T-cell (primary cell): ENCODE data around the gene BMPR2. TPM values are rescaled to one million over a fixed set of nuclear protein-coding genes. Genes with fewer than 3 reads are reported as not detected.
"Not testable (repeated sequence)": the region's sequence is repeated elsewhere in the genome, so short reads cannot be mapped to it uniquely, and the experiment has no call there.

ENCODE experiments used
- ATAC-seq, 4 experiments: fragments of 200-7000 bp in 3 of 4; fragments of 150-1000 bp in 1 of 4; cut with Tn5 transposase; replicated peaks in 1 of 4; 1 replicate in 3 of 4; 2 replicates in 1 of 4; pipeline ENCODE4 v1.10.0; 2021; ENCODE audit warnings: moderate library complexity in 3 of 4, mild to moderate bottlenecking in 2 of 4, moderate number of reproducible peaks in 1 of 4
- CTCF ChIA-PET, 2 donors: fragments of 300-600 bp; sonication (Branson Sonifier 250); formaldehyde crosslinking; loops; one replicate each; lab custom pipeline; 2022; ENCODE audit warnings: antibody characterized with exemption in 2 of 2; lab: Charles Lee
- POLR2A ChIA-PET, 2 donors: fragments of 300-600 bp; sonication (Branson Sonifier 250); formaldehyde crosslinking; loops; one replicate each; lab custom pipeline; 2022; ENCODE audit warnings: antibody characterized with exemption in 2 of 2; lab: Charles Lee
- DNase-seq, 35 experiments: peaks; one replicate each; pipeline versions ENCODE4 v3.0.0 to v3.0.0-alpha.2; 2013 to 2023
- H3K27ac ChIP-seq: one replicate; pipeline ENCODE4 v1.5.1; 2013; ENCODE audit warnings: low read length
- H3K27me3 ChIP-seq, 2 experiments: replicated peaks in 1 of 2; 1 replicate in 1 of 2; 2 replicates in 1 of 2; pipeline versions ENCODE4 v1.6.1 to v1.7.0; 2013; ENCODE audit warnings: low read length in 1 of 2, mixed read lengths in 1 of 2; ENCODE audit not compliant: control insufficient read depth in 2 of 2, insufficient read depth in 2 of 2; ENCODE audit errors: extremely low read depth in 1 of 2
- H3K36me3 ChIP-seq, 2 donors: 1 replicate in 1 of 2; 2 replicates in 1 of 2; pipeline versions ENCODE4 v1.6.1 to v1.7.0; 2013; ENCODE audit warnings: low read length in 1 of 2; ENCODE audit not compliant: control insufficient read depth in 2 of 2, insufficient read depth in 1 of 2; ENCODE audit errors: extremely low read depth in 1 of 2
- H3K4me1 ChIP-seq, 2 experiments: 1 replicate in 1 of 2; 2 replicates in 1 of 2; pipeline versions ENCODE4 v1.6.1 to v1.7.0; 2013; ENCODE audit warnings: low read length in 2 of 2, mixed read lengths in 1 of 2; ENCODE audit not compliant: insufficient read depth in 2 of 2, control insufficient read depth in 1 of 2; ENCODE audit errors: extremely low read depth in 1 of 2
- H3K4me3 ChIP-seq, 2 donors: 1 replicate in 1 of 2; 2 replicates in 1 of 2; pipeline versions ENCODE4 v1.5.1 to v1.7.0; 2013; ENCODE audit warnings: mild to moderate bottlenecking in 2 of 2, low read length in 1 of 2, moderate library complexity in 1 of 2; ENCODE audit not compliant: control insufficient read depth in 1 of 2; ENCODE audit errors: extremely low read depth in 1 of 2
- H3K9me3 ChIP-seq: 2 replicates; pipeline ENCODE4 v1.7.0; 2013
- H3K27ac Mint-ChIP-seq, 2 donors: one replicate each; pipeline ENCODE4 v1.8.0; 2020 to 2021; ENCODE audit warnings: mild to moderate bottlenecking in 2 of 2, mixed read lengths in 2 of 2
- H3K27me3 Mint-ChIP-seq, 2 donors: one replicate each; pipeline ENCODE4 v1.8.0; 2021 to 2022; ENCODE audit warnings: mixed read lengths in 2 of 2
- H3K36me3 Mint-ChIP-seq: one replicate; pipeline ENCODE4 v1.8.0; 2021; ENCODE audit warnings: mixed read lengths
- H3K4me1 Mint-ChIP-seq, 3 donors: one replicate each; pipeline ENCODE4 v1.8.0; 2020 to 2022; ENCODE audit warnings: mixed read lengths in 3 of 3, mild to moderate bottlenecking in 1 of 3
- H3K4me3 Mint-ChIP-seq, 3 donors: one replicate each; pipeline ENCODE4 v1.8.0; 2020 to 2022; ENCODE audit warnings: mild to moderate bottlenecking in 3 of 3, mixed read lengths in 3 of 3, moderate library complexity in 3 of 3
- H3K9me3 Mint-ChIP-seq, 3 donors: one replicate each; pipeline ENCODE4 v1.8.0; 2020 to 2022; ENCODE audit warnings: mixed read lengths in 3 of 3
- WGBS: methylation state at CpG from one replicate; pipeline ENCODE4 v1.1.5; 2013; ENCODE audit warnings: missing lambda C conversion rate; ENCODE audit not compliant: insufficient coverage; 5-methylcytosine and 5-hydroxymethylcytosine counted together
- total RNA-seq, 35 experiments: library from RNA in 6 of 35; stranded (reverse) in 6 of 35; fragments of 120-200 nt in 1 of 35; gene quantifications; one replicate each; pipeline versions ENCODE4 v1.2.1 to v1.2.4 and lab custom pipeline; 2013 to 2026

BMPR2 gene
- total RNA-seq, 5 donors from 2014 or later (not counting 1 experiment from before 2014, with no cell fraction given) = 15.1 to 20.9 (median 17.1) TPM

GRCh38 chr2:202560200-202560599 is 184.1 kb downstream of the BMPR2 start:
- no peak for DNase-seq
- no CpG with 5 or more reads among the region's 1 CpG for WGBS
- H3K4me3 Mint-ChIP-seq = no peak overlapping the region
- Histone ChIP-seq H3K9me3 (no peaks in the 10 kb centered on the region), H3K4me3 (no peak overlapping the region), H3K27me3 (no peaks in the 10 kb centered on the region), H3K4me1 (no peaks in the 10 kb centered on the region), H3K27ac (no peak overlapping the region), H3K36me3 (peaks cover 5 to 18% of the 10 kb centered on the region in 2 donors)
- H3K4me1 Mint-ChIP-seq = no peaks in the 10 kb centered on the region
- no peaks in the 10 kb centered on the region for H3K9me3 Mint-ChIP-seq
- peaks cover 19% of the 10 kb centered on the region for H3K36me3 Mint-ChIP-seq
- POLR2A ChIA-PET = no interaction called here
- H3K27me3 Mint-ChIP-seq = no peaks in the 10 kb centered on the region
- CTCF ChIA-PET = no interaction called here
- no peak for ATAC-seq
- no peak overlapping the region for H3K27ac Mint-ChIP-seq

- H3K4me1 Mint-ChIP-seq = no peaks in the 10 kb centered on the region
- H3K27me3 ChIP-seq = no peaks in the 10 kb centered on the region
- no peaks in the 10 kb centered on the region for H3K9me3 Mint-ChIP-seq
- CTCF ChIA-PET = interaction anchor here in 1 of 2 donors (0.6 kb wide), 1 partner anchor 13 kb away, joined by 3 read pairs; no protein-coding TSS in a partner anchor
- no peaks in the 10 kb centered on the region for H3K9me3 ChIP-seq
- H3K4me1 ChIP-seq = no peaks in the 10 kb centered on the region
- ATAC-seq = no peak
- no peak for DNase-seq
- H3K4me3 Mint-ChIP-seq = no peak overlapping the region
- WGBS = no CpG with 5 or more reads among the region's 1 CpG
- no peak overlapping the region for H3K27ac Mint-ChIP-seq
- H3K4me3 ChIP-seq = no peak overlapping the region
- H3K27ac ChIP-seq = no peak overlapping the region
- POLR2A ChIA-PET = no interaction called here
- no peaks in the 10 kb centered on the region for H3K27me3 Mint-ChIP-seq
- H3K36me3 ChIP-seq = peaks cover 0 to 5% of the 10 kb centered on the region in 2 donors
- peaks cover 8% of the 10 kb centered on the region for H3K36me3 Mint-ChIP-seq
Measured at GRCh38 chr2:202564226-202564625, 188.1 kb downstream of the BMPR2 start.

- H3K4me1 Mint-ChIP-seq = no peaks in the 10 kb centered on the region
- no peaks in the 10 kb centered on the region for H3K9me3 Mint-ChIP-seq
- H3K4me3 Mint-ChIP-seq = no peak overlapping the region
- Histone ChIP-seq H3K27me3 (no peaks in the 10 kb centered on the region), H3K4me3 (no peak overlapping the region), H3K9me3 (no peaks in the 10 kb centered on the region), H3K36me3 (no peaks in the 10 kb centered on the region), H3K4me1 (no peaks in the 10 kb centered on the region), H3K27ac (no peak overlapping the region)
- 67% methylated on average over 1 of the region's 2 CpGs for WGBS
- CTCF ChIA-PET = no interaction called here
- POLR2A ChIA-PET = no interaction called here
- H3K36me3 Mint-ChIP-seq = no peaks in the 10 kb centered on the region
- H3K27ac Mint-ChIP-seq = no peak overlapping the region
- ATAC-seq = no peak
- DNase-seq = no peak
- no peaks in the 10 kb centered on the region for H3K27me3 Mint-ChIP-seq
Measured at GRCh38 chr2:202566286-202566685, 190.2 kb downstream of the BMPR2 start.

GRCh38 chr2:202574541-202574940 is 198.4 kb downstream of the BMPR2 start:
- ChIA-PET POLR2A (interaction anchor here in 1 of 2 donors (0.6 kb wide), 1 partner anchor 361 kb away, joined by 10 read pairs; no protein-coding TSS in a partner anchor), CTCF (interaction anchor here (0.6 to 1.3 kb wide), 17 partner anchors 14 to 1687 kb away, joined by 3 to 13 read pairs (median 5); no protein-coding TSS in a partner anchor)
- DNase-seq (no peak), ATAC-seq (no peak)
- no peaks in the 10 kb centered on the region for H3K36me3 ChIP-seq
- no peak overlapping the region for H3K4me3 Mint-ChIP-seq
- H3K36me3 Mint-ChIP-seq = no peaks in the 10 kb centered on the region
- no peaks in the 10 kb centered on the region for H3K27me3 ChIP-seq
- H3K27ac ChIP-seq = no peak overlapping the region
- H3K4me1 ChIP-seq = no peaks in the 10 kb centered on the region
- no peaks in the 10 kb centered on the region for H3K9me3 ChIP-seq
- no peaks in the 10 kb centered on the region for H3K9me3 Mint-ChIP-seq
- no peaks in the 10 kb centered on the region for H3K27me3 Mint-ChIP-seq
- H3K27ac Mint-ChIP-seq = no peak overlapping the region
- H3K4me1 Mint-ChIP-seq = no peaks in the 10 kb centered on the region
- WGBS = no CpG with 5 or more reads among the region's 2 CpGs
- no peak overlapping the region for H3K4me3 ChIP-seq

GRCh38 chr2:202575194-202575593 is 199.1 kb downstream of the BMPR2 start:
- ATAC-seq, H3K27ac Mint-ChIP-seq: not testable (repeated sequence)
- POLR2A ChIA-PET = interaction anchor here in 1 of 2 donors (0.6 kb wide), 1 partner anchor 897 kb away, joined by 3 read pairs; no protein-coding TSS in a partner anchor

GRCh38 chr2:202577250-202578183 is 201.4 kb downstream of the BMPR2 start:
- ATAC-seq = no peak
- 92% methylated on average over 6 of the region's 10 CpGs for WGBS
- ChIA-PET CTCF (interaction anchor here in 1 of 2 donors (0.6 kb wide), 1 partner anchor 14 kb away, joined by 3 read pairs; no protein-coding TSS in a partner anchor), POLR2A (interaction anchor here (0.6 to 0.7 kb wide), 3 partner anchors 20 to 664 kb away, joined by 5 to 7 read pairs (median 6); no protein-coding TSS in a partner anchor)
- Histone ChIP-seq H3K36me3 (no peaks in the 10 kb centered on the region), H3K27me3 (no peaks in the 10 kb centered on the region), H3K4me1 (no peaks in the 10 kb centered on the region), H3K27ac (no peak overlapping the region), H3K9me3 (no peaks in the 10 kb centered on the region), H3K4me3 (no peak overlapping the region)
- DNase-seq = no peak
- no peak overlapping the region for H3K4me3 Mint-ChIP-seq
- no peaks in the 10 kb centered on the region for H3K36me3 Mint-ChIP-seq
- H3K9me3 Mint-ChIP-seq = no peaks in the 10 kb centered on the region
- H3K27ac Mint-ChIP-seq = no peak overlapping the region
- H3K27me3 Mint-ChIP-seq = no peaks in the 10 kb centered on the region
- no peaks in the 10 kb centered on the region for H3K4me1 Mint-ChIP-seq

More at GRCh38 chr2:202575194-202575593, 199.1 kb downstream of the BMPR2 start:
- H3K27me3 ChIP-seq, H3K4me3 Mint-ChIP-seq, H3K9me3 ChIP-seq, DNase-seq, H3K4me3 ChIP-seq, H3K36me3 ChIP-seq, H3K27ac ChIP-seq, H3K9me3 Mint-ChIP-seq, CTCF ChIA-PET, H3K27me3 Mint-ChIP-seq, H3K4me1 ChIP-seq, H3K4me1 Mint-ChIP-seq, H3K36me3 Mint-ChIP-seq: not testable (repeated sequence)
- WGBS = 94% methylated on average over 3 of the region's 5 CpGs
